Cardiac fibroblast (primary cell): ENCODE measurements around the gene SYNE4.
A peak's percentile ranks its signal among the peaks of the same experiment; 100 is the strongest.
"Not testable (repeated sequence)": the region's sequence is repeated elsewhere in the genome, so short reads cannot be mapped to it uniquely, and the experiment has no call there.

Source experiments
- DNase-seq, 2 donors: peaks; one replicate each; pipeline versions ENCODE4 v3.0.0 to v3.0.0-alpha.2; 2010; ENCODE audit warnings: low read depth in 2 of 2
- H3K4me3 ChIP-seq, 2 donors: replicated peaks in 1 of 2; 1 replicate in 1 of 2; 2 replicates in 1 of 2; pipeline ENCODE4 v1.5.1; 2011; ENCODE audit warnings: low read depth in 2 of 2, low read length in 2 of 2, mild to moderate bottlenecking in 2 of 2, moderate library complexity in 1 of 2
- CTCF ChIP-seq: IDR thresholded peaks from one replicate; pipeline ENCODE4 v1.5.1; 2011; ENCODE audit warnings: low read depth, mild to moderate bottlenecking, low read length, inconsistent platforms

Gene SYNE4

GRCh38 chr19:35990156-35990555 lies 18.5 kb downstream of the SYNE4 start:
- no peak for DNase-seq
- TF ChIP-seq CTCF: no peak
- no peak overlapping the region for H3K4me3 ChIP-seq

- no peak for TF ChIP-seq CTCF
- no peak overlapping the region for H3K4me3 ChIP-seq
- DNase-seq: no peak
These were observed 19.8 kb downstream of the SYNE4 start for GRCh38 chr19:35988824-35989223.

- no peak overlapping the region for H3K4me3 ChIP-seq
- DNase-seq: no peak
- TF ChIP-seq CTCF: no peak
These were observed 21.1 kb downstream of the SYNE4 start for GRCh38 chr19:35987571-35987896.

- no peak for TF ChIP-seq CTCF
- no peak for DNase-seq
- peak overlapping the region; percentile 21 to 25 for H3K4me3 ChIP-seq
These were observed 21.7 kb downstream of the SYNE4 start for GRCh38 chr19:35986664-35987570.

GRCh38 chr19:35986111-35986510 lies 22.5 kb downstream of the SYNE4 start:
- no peak for DNase-seq
- TF ChIP-seq CTCF: no peak
- H3K4me3 ChIP-seq: no peak overlapping the region

GRCh38 chr19:35983177-35983576 lies 25.4 kb downstream of the SYNE4 start:
- no peak for DNase-seq
- no peak overlapping the region for H3K4me3 ChIP-seq
- no peak for TF ChIP-seq CTCF

- DNase-seq, H3K4me3 ChIP-seq: not testable (repeated sequence)
These were observed 27.6 kb downstream of the SYNE4 start for GRCh38 chr19:35980997-35981396.
